Measurements from ENCODE around the gene GPR149. TPM values are rescaled to one million over a fixed set of nuclear protein-coding genes. Genes with fewer than 3 reads are reported as not detected.
"Not testable (repeated sequence)": the region's sequence is repeated elsewhere in the genome, so short reads cannot be mapped to it uniquely, and the experiment has no call there.

Gene GPR149, protein sequence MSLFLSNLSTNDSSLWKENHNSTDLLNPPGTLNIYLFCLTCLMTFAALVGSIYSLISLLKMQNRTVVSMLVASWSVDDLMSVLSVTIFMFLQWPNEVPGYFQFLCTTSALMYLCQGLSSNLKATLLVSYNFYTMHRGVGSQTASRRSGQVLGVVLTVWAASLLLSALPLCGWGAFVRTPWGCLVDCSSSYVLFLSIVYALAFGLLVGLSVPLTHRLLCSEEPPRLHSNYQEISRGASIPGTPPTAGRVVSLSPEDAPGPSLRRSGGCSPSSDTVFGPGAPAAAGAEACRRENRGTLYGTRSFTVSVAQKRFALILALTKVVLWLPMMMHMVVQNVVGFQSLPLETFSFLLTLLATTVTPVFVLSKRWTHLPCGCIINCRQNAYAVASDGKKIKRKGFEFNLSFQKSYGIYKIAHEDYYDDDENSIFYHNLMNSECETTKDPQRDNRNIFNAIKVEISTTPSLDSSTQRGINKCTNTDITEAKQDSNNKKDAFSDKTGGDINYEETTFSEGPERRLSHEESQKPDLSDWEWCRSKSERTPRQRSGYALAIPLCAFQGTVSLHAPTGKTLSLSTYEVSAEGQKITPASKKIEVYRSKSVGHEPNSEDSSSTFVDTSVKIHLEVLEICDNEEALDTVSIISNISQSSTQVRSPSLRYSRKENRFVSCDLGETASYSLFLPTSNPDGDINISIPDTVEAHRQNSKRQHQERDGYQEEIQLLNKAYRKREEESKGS
- polyA plus RNA-seq (2013, experiment 1 of 2), result not detected
- polyA plus RNA-seq (2013, experiment 2 of 2), result not detected

DNA sequence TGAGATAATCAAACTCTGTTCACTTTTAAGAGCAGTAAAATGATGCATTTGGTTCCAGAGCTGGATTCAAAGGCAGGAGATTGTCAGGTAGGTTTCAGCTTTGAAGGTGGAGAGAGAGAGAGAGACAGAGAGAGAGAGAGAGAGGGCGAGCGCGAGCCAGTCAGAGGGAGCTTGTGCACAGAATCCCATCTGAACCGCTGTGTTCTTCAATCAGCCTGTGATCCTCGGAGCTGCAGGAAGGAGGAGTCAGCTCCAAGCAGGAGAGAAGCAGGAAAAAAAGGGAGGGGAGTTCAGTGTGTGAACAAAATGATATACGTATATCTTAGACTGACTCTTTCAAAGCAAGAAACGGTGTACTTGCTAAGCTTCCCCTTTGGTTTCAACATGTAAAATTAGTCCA, at the start of gene GPR149:
TSS of gene GPR149 (minus strand) at position 177 of the 400 bp plus-strand sequence. CDS start 575 bp downstream, outside the sequence.
- 9 to 18% methylated on average over 4 to 7 of the region's 7 CpGs for WGBS, 2 experiments (ENCODE audit: insufficient coverage in 2 of 2)
- no peaks in the 10 kb centered on the region for H3K36me3 ChIP-seq (ENCODE audit: control insufficient read depth, insufficient read depth, low read length)
- no peak within 1 kb of the TSS for H3K27ac ChIP-seq (ENCODE audit: low read depth, low read length, severe bottlenecking)
- H3K4me1 ChIP-seq (ENCODE audit: control insufficient read depth, insufficient read depth, low read length, poor library complexity, severe bottlenecking), result peaks cover 8% of the 10 kb centered on the region
- peak within 1 kb of the TSS; percentile 28 for H3K4me3 ChIP-seq (ENCODE audit: extremely low read depth, insufficient read depth, low read length, poor library complexity, severe bottlenecking)
- H3K9me3 ChIP-seq (ENCODE audit: control insufficient read depth, low read length), result no peaks in the 10 kb centered on the region

DNA sequence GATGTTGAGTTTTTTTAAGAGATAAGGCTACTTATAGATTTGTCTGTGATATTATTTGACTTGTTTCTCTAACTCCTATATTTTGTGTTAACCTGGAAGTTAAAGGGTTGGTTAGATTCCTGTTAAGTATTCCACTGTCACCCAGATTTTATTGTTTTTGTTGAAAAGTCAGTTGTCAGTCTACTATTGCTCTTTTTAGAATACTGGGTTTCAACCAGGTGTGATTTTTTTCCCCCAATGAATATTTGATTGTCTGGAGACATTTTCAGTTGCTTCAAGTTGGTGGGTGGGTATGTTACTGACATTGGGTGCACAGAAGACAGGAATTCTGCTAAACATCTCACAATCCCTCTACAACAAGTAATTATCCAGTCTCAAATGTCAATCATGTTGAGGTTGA, 43.8 kb upstream of the GPR149 start:
- no peaks in the 10 kb centered on the region for H3K4me1 ChIP-seq (ENCODE audit: control insufficient read depth, insufficient read depth, low read length, poor library complexity, severe bottlenecking)
- no peaks in the 10 kb centered on the region for H3K36me3 ChIP-seq (ENCODE audit: control insufficient read depth, insufficient read depth, low read length)
- H3K27ac ChIP-seq (ENCODE audit: low read depth, low read length, severe bottlenecking), result no peak overlapping the region
- peaks cover 7% of the 10 kb centered on the region for H3K9me3 ChIP-seq (ENCODE audit: control insufficient read depth, low read length)
- no peak overlapping the region for H3K4me3 ChIP-seq (ENCODE audit: extremely low read depth, insufficient read depth, low read length, poor library complexity, severe bottlenecking)

DNA sequence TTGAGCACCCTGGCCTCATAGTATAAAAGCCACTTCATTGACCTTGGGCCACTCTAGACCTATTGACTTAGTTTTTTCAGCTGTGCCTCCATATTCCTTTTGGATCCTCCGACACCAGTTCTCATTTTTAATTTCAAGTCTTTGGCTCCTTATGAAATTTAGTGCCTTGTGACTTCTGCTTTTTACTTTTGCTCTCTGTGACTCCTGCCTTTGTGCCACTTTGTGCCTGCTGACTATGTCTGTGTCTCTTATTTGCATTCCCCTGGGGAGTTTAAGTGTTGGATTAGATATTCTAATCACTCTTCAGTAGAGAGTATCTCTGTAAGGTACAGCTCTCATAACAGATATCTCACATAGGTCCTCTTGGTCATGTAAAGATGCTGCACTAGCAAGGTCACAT, 39.6 kb upstream of the GPR149 start:
- 82 to 100% methylated on average over 1 of the region's 1 CpG for WGBS, 2 experiments (ENCODE audit: insufficient coverage in 2 of 2)
- no peaks in the 10 kb centered on the region for H3K4me1 ChIP-seq (ENCODE audit: control insufficient read depth, insufficient read depth, low read length, poor library complexity, severe bottlenecking)
- H3K9me3 ChIP-seq (ENCODE audit: control insufficient read depth, low read length), result peaks cover 7% of the 10 kb centered on the region
- H3K27ac ChIP-seq (ENCODE audit: low read depth, low read length, severe bottlenecking), result no peak overlapping the region
- no peak overlapping the region for H3K4me3 ChIP-seq (ENCODE audit: extremely low read depth, insufficient read depth, low read length, poor library complexity, severe bottlenecking)
- H3K36me3 ChIP-seq (ENCODE audit: control insufficient read depth, insufficient read depth, low read length), result no peaks in the 10 kb centered on the region

DNA sequence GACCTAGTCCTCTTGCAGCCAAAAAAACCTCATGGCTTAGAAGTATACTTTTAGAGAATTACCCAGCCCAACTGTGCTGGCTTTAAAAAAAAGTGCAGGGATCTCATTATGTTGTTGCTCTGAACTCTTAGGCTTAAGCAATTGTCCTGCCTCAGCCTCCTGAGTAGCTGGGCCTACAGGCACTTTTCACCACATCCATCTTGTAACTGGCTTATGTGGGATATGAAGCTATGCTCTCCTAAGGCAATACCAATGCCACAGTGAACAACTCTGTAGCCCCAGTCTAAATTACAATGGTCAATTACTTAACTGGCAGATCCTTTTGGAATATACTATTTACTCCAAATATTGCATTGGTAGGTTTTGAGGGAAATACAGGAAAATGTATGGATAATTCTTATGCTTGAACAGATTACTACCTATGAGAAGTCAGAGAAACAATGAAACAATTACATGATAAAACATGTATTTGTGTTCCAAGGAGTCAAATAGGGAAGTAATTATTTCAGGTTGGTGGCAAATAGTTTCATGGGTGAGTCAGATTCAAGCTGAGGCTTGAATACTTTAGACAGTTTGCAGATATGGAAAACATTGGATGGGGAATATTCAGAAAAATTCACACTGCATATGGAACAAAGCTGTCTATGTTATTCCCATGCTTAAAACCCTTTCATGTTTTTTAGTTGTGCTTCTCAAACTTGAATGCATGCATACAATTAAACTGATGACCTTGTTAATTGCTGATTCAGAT, 34.6 kb upstream of the GPR149 start:
- no peaks in the 10 kb centered on the region for H3K36me3 ChIP-seq (ENCODE audit: control insufficient read depth, insufficient read depth, low read length)
- no peaks in the 10 kb centered on the region for H3K4me1 ChIP-seq (ENCODE audit: control insufficient read depth, insufficient read depth, low read length, poor library complexity, severe bottlenecking)
- no peak overlapping the region for H3K27ac ChIP-seq (ENCODE audit: low read depth, low read length, severe bottlenecking)
- no peaks in the 10 kb centered on the region for H3K9me3 ChIP-seq (ENCODE audit: control insufficient read depth, low read length)
- no peak overlapping the region for H3K4me3 ChIP-seq (ENCODE audit: extremely low read depth, insufficient read depth, low read length, poor library complexity, severe bottlenecking)

GRCh38 chr3:154458560-154458959, 28.6 kb upstream of the GPR149 start:
- H3K9me3 ChIP-seq (ENCODE audit: control insufficient read depth, low read length), result no peaks in the 10 kb centered on the region
- H3K4me1 ChIP-seq (ENCODE audit: control insufficient read depth, insufficient read depth, low read length, poor library complexity, severe bottlenecking), result no peaks in the 10 kb centered on the region
- no peaks in the 10 kb centered on the region for H3K36me3 ChIP-seq (ENCODE audit: control insufficient read depth, insufficient read depth, low read length)
- H3K4me3 ChIP-seq (ENCODE audit: extremely low read depth, insufficient read depth, low read length, poor library complexity, severe bottlenecking), result no peak overlapping the region
- 100% methylated on average over 1 of the region's 2 CpGs; no CpG with 5 or more reads in 1 of the 2 experiments for WGBS, 2 experiments (ENCODE audit: insufficient coverage in 2 of 2)
- no peak overlapping the region for H3K27ac ChIP-seq (ENCODE audit: low read depth, low read length, severe bottlenecking)

- not testable (repeated sequence) for H3K27ac ChIP-seq (ENCODE audit: low read depth, low read length, severe bottlenecking); H3K4me3 ChIP-seq (ENCODE audit: extremely low read depth, insufficient read depth, low read length, poor library complexity, severe bottlenecking); H3K9me3 ChIP-seq (ENCODE audit: control insufficient read depth, low read length); H3K36me3 ChIP-seq (ENCODE audit: control insufficient read depth, insufficient read depth, low read length); H3K4me1 ChIP-seq (ENCODE audit: control insufficient read depth, insufficient read depth, low read length, poor library complexity, severe bottlenecking)
- WGBS, 2 experiments (ENCODE audit: insufficient coverage in 2 of 2), result 92% methylated on average over 6 to 12 of the region's 12 CpGs
These were observed 9.1 kb upstream of the GPR149 start for GRCh38 chr3:154439081-154439480.

GRCh38 chr3:154431043-154431442, 1.1 kb upstream of the GPR149 start:
- Histone ChIP-seq H3K4me3 (ENCODE audit: extremely low read depth, insufficient read depth, low read length, poor library complexity, severe bottlenecking) (no peak overlapping the region), H3K27ac (ENCODE audit: low read depth, low read length, severe bottlenecking) (no peak overlapping the region), H3K36me3 (ENCODE audit: control insufficient read depth, insufficient read depth, low read length) (no peaks in the 10 kb centered on the region), H3K9me3 (ENCODE audit: control insufficient read depth, low read length) (no peaks in the 10 kb centered on the region), H3K4me1 (ENCODE audit: control insufficient read depth, insufficient read depth, low read length, poor library complexity, severe bottlenecking) (peaks cover 8% of the 10 kb centered on the region)
- WGBS, 2 experiments (ENCODE audit: insufficient coverage in 2 of 2), result no CpG with 5 or more reads among the region's 2 CpGs

DNA sequence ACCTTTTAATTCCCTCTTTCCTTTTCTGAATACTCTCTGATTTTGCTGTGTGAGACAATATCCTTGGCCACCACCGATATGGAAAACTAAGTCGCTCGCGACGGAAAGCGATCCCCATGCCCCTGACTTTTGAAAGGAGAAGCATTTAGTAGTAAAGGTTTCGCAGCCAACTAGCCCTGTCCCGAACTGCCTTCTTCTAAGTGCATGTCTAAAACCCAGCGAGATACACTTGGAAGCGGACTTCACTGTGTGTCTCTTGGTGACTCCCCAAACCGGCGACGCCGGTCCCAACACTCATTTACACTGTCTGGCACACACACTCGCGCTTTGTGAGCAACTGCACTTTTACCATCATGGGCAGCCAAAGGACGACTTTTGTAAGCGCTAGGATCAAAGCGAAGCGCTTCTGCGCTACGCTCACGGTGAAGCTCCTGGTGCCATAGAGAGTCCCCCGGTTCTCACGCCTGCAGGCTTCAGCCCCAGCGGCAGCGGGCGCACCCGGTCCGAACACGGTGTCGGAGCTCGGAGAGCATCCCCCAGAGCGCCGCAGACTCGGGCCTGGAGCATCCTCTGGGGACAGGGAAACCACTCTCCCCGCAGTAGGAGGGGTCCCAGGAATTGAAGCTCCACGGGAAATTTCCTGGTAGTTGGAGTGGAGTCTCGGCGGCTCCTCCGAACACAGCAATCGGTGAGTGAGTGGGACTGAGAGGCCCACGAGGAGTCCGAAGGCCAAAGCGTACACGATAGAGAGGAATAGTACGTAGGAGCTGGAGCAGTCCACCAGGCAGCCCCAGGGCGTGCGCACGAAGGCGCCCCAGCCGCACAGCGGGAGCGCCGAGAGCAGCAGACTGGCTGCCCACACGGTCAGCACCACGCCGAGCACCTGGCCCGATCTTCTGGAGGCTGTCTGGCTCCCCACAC, 1.4 kb downstream of the GPR149 start:
- no peak overlapping the region for H3K27ac ChIP-seq (ENCODE audit: low read depth, low read length, severe bottlenecking)
- H3K4me3 ChIP-seq (ENCODE audit: extremely low read depth, insufficient read depth, low read length, poor library complexity, severe bottlenecking), result peak overlapping the region; percentile 28
- H3K4me1 ChIP-seq (ENCODE audit: control insufficient read depth, insufficient read depth, low read length, poor library complexity, severe bottlenecking), result peaks cover 8% of the 10 kb centered on the region
- H3K36me3 ChIP-seq (ENCODE audit: control insufficient read depth, insufficient read depth, low read length), result no peaks in the 10 kb centered on the region
- 3% methylated on average over 54 to 57 of the region's 59 CpGs for WGBS, 2 experiments (ENCODE audit: insufficient coverage in 2 of 2)
- no peaks in the 10 kb centered on the region for H3K9me3 ChIP-seq (ENCODE audit: control insufficient read depth, low read length)

DNA sequence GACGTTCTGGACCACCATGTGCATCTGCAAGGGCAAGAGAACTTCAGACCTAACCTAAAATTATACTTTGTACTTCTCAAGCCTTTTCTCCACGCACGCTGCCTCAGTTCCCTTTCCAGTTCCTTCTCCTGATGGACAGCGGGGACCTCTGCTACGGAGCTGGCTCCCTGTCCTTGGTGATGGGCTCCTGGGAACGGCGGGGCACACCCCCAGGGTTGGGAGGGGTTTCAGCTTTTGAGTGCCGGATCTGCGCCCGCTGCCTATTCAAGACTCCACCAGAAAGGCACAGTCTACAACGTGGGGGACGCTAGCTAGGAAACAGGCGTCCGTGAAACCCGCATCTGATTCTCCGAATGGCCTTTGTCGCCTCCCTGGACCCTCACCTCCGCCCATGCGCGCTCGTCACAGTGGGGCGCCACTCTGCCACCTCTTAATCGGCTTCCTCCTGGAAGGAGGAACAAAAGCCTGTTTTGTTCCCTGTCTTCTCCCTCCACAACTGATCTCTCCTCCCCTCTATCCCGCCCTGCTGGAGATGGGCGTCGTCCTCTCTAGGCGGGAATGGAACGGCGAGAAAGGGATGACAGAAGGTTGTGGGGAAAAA, 2.2 kb downstream of the GPR149 start:
- WGBS, 2 experiments (ENCODE audit: insufficient coverage in 2 of 2), result 1 to 11% methylated on average over 14 to 15 of the region's 29 CpGs
- Histone ChIP-seq H3K9me3 (ENCODE audit: control insufficient read depth, low read length) (no peaks in the 10 kb centered on the region), H3K27ac (ENCODE audit: low read depth, low read length, severe bottlenecking) (no peak overlapping the region)

GRCh38 chr3:154422694-154423093, 7.3 kb downstream of the GPR149 start:
- Histone ChIP-seq H3K27ac (ENCODE audit: low read depth, low read length, severe bottlenecking) (no peak overlapping the region), H3K4me1 (ENCODE audit: control insufficient read depth, insufficient read depth, low read length, poor library complexity, severe bottlenecking) (peaks cover 2% of the 10 kb centered on the region), H3K9me3 (ENCODE audit: control insufficient read depth, low read length) (no peaks in the 10 kb centered on the region), H3K36me3 (ENCODE audit: control insufficient read depth, insufficient read depth, low read length) (no peaks in the 10 kb centered on the region), H3K4me3 (ENCODE audit: extremely low read depth, insufficient read depth, low read length, poor library complexity, severe bottlenecking) (no peak overlapping the region)

More for the DNA sequence above, 2.2 kb downstream of the GPR149 start:
- peaks cover 8% of the 10 kb centered on the region for H3K4me1 ChIP-seq (ENCODE audit: control insufficient read depth, insufficient read depth, low read length, poor library complexity, severe bottlenecking)
- H3K36me3 ChIP-seq (ENCODE audit: control insufficient read depth, insufficient read depth, low read length), result no peaks in the 10 kb centered on the region
- peak overlapping the region; percentile 28 for H3K4me3 ChIP-seq (ENCODE audit: extremely low read depth, insufficient read depth, low read length, poor library complexity, severe bottlenecking)

Measured in mesodermal cell (in vitro differentiated cells).